Right lobe of liver (tissue), 6 donors: ENCODE results near the gene RAB3B. TPM values are rescaled to one million over a fixed set of nuclear protein-coding genes. Genes with fewer than 3 reads are reported as not detected.
"Not testable (repeated sequence)": the region's sequence is repeated elsewhere in the genome, so short reads cannot be mapped to it uniquely, and the experiment has no call there.

ENCODE experiments used
- ATAC-seq, 4 donors: fragments of 200-7000 bp; cut with Tn5 transposase; one replicate each; pipeline ENCODE4 v1.9.1; 2020; ENCODE audit warnings: mild to moderate bottlenecking in 4 of 4, moderate library complexity in 4 of 4
- DNase-seq, 3 donors: peaks; one replicate each; pipeline ENCODE4 v3.0.0-alpha.2; 2020
- H3K27ac ChIP-seq, 3 donors: fragments of 200-600 bp; one replicate each; pipeline ENCODE4 v1.8.0; 2022
- H3K27me3 ChIP-seq, 2 donors: fragments of 200-600 bp; one replicate each; pipeline ENCODE4 v1.8.0; 2022
- H3K36me3 ChIP-seq, 4 donors: fragments of 200-600 bp; sonication (generic) in 1 of 4; one replicate each; pipeline versions ENCODE4 v1.5.1 to v1.8.0; 2017 to 2022; ENCODE audit warnings: control low read depth in 1 of 4
- H3K4me1 ChIP-seq, 4 donors: fragments of 200-600 bp; sonication (generic) in 1 of 4; one replicate each; pipeline versions ENCODE4 v1.5.1 to v1.8.0; 2017 to 2022; ENCODE audit warnings: control low read depth in 1 of 4
- H3K4me3 ChIP-seq, 3 donors: fragments of 200-600 bp; one replicate each; pipeline ENCODE4 v1.8.0; 2022
- H3K9me3 ChIP-seq, 4 donors: fragments of 200-600 bp; sonication (generic) in 1 of 4; one replicate each; pipeline versions ENCODE4 v1.5.1 to v1.8.0; 2017 to 2022; ENCODE audit warnings: control low read depth in 1 of 4
- CTCF ChIP-seq, 4 donors: fragments of 200-600 bp in 3 of 4; fragments of 450-650 bp in 1 of 4; IDR thresholded peaks; one replicate each; pipeline versions ENCODE4 v1.5.1 to v1.8.0; 2016 to 2022; ENCODE audit warnings: antibody characterized with exemption in 4 of 4, mild to moderate bottlenecking in 2 of 4
- POLR2A ChIP-seq: fragments of 450-650 bp; IDR thresholded peaks from one replicate; pipeline ENCODE4 v1.6.1; 2017; ENCODE audit warnings: antibody characterized with exemption, mild to moderate bottlenecking
- WGBS: methylation state at CpG from one replicate; pipeline ENCODE4 v1.1.6; 2018; ENCODE audit warnings: low coverage, low lambda C conversion rate; ENCODE audit not compliant: insufficient coverage; ENCODE audit errors: missing lambda C conversion rate; 5-methylcytosine and 5-hydroxymethylcytosine counted together
- intact Hi-C, 2 donors: fragments of 100-400 bp; cut with DNase I; formaldehyde crosslinking; loops; one replicate each; pipeline versions ENCODE4 v1.11.2 to v1.14.1; 2022
- total RNA-seq, 6 experiments: library from RNA; depleted of rRNA in 2 of 6; stranded (reverse); fragments of >200 nt in 2 of 6; fragmentation: NEBNext Ultra II Directional in 3 of 6; extraction: Animal tissue kit (Norgen Biotek cat#: 25700) in 3 of 6; gene quantifications; one replicate each; pipeline versions ENCODE4 v1.1.0 to v1.2.4, GENCODE V29; 2016 to 2023
- donor health status: DM: no; HTN: yes; CAD: no.
- donor health status: DM: no; HTN: no; CAD: no.
- donor health status: DM: no; HTN: no; CAD: no.
- donor health status: DM: no; HTN: yes; CAD: no.
- donor health status: DM: no; HTN: yes; CAD: no.

RAB3B gene
- total RNA-seq, 6 experiments from 2014 or later: 0.05 to 9.7 (median 4.4) TPM

GRCh38 chr1:51976846-51977602 lies 13.5 kb downstream of the RAB3B start:
- DNase-seq (peak in 1 of 3 donors; percentile 40), ATAC-seq (peak; percentile 52 to 95 (median 78))
- WGBS: 9% methylated on average over 5 of the region's 12 CpGs
- Histone ChIP-seq H3K36me3 (no peaks in the 10 kb centered on the region), H3K9me3 (no peaks in the 10 kb centered on the region), H3K4me3 (peak overlapping the region in 1 of 3 donors; percentile 23), H3K27ac (peak overlapping the region in 1 of 3 donors; percentile 51), H3K4me1 (no peaks in the 10 kb centered on the region), H3K27me3 (no peaks in the 10 kb centered on the region)
- no peak for TF ChIP-seq POLR2A
- intact Hi-C loops: no loop called here

GRCh38 chr1:51973587-51974474 lies 16.7 kb downstream of the RAB3B start:
- TF ChIP-seq CTCF (IDR thresholded peaks at IDR 0.05): no peak
- Histone ChIP-seq H3K9me3 (no peaks in the 10 kb centered on the region), H3K4me3 (no peak overlapping the region), H3K4me1 (peaks cover 0 to 8% (median 0%) of the 10 kb centered on the region in 4 donors), H3K36me3 (no peaks in the 10 kb centered on the region), H3K27ac (no peak overlapping the region), H3K27me3 (no peaks in the 10 kb centered on the region)
- intact Hi-C loops: no loop called here
- DNase-seq (no peak), ATAC-seq (no peak)
- WGBS: 90% methylated on average over 1 of the region's 1 CpG

GRCh38 chr1:51969038-51969705 lies 21.3 kb downstream of the RAB3B start:
- DNase-seq (peak in 1 of 3 donors; percentile 71), ATAC-seq (peak; percentile 88 to 91 (median 90))
- Histone ChIP-seq H3K4me3 (no peak overlapping the region), H3K27ac (peak overlapping the region in 2 of 3 donors; percentile 45 to 80), H3K4me1 (peaks cover 0 to 15% (median 0%) of the 10 kb centered on the region in 4 donors), H3K36me3 (no peaks in the 10 kb centered on the region), H3K9me3 (no peaks in the 10 kb centered on the region), H3K27me3 (no peaks in the 10 kb centered on the region)
- 15% methylated on average over 4 of the region's 8 CpGs for WGBS
- TF ChIP-seq POLR2A (peak; percentile 75), CTCF (IDR thresholded peaks at IDR 0.05) (no peak)
- intact Hi-C loops: no loop called here

GRCh38 chr1:51968632-51969031 lies 21.9 kb downstream of the RAB3B start:
- no peak overlapping the region for H3K4me3 ChIP-seq
- intact Hi-C loops: no loop called here
- WGBS: 14% methylated on average over 1 of the region's 1 CpG
- no peak for TF ChIP-seq CTCF (IDR thresholded peaks at IDR 0.05)
- no peak for TF ChIP-seq POLR2A
- H3K4me1 ChIP-seq: peaks cover 0 to 15% (median 0%) of the 10 kb centered on the region in 4 donors
- H3K27ac ChIP-seq: peak overlapping the region in 2 of 3 donors; percentile 45 to 80
- peak in 1 of 3 donors; percentile 39 for DNase-seq
- no peaks in the 10 kb centered on the region for H3K27me3 ChIP-seq
- H3K9me3 ChIP-seq: no peaks in the 10 kb centered on the region
- H3K36me3 ChIP-seq: no peaks in the 10 kb centered on the region
- ATAC-seq: peak; percentile 59 to 71 (median 66)

- DNase-seq, H3K9me3 ChIP-seq, H3K36me3 ChIP-seq, ATAC-seq, intact Hi-C loops, H3K4me3 ChIP-seq, H3K27me3 ChIP-seq, H3K27ac ChIP-seq: not testable (repeated sequence)
- peaks cover 0 to 15% (median 0%) of the 10 kb centered on the region in 4 donors for H3K4me1 ChIP-seq
- WGBS: 100% methylated on average over 1 of the region's 1 CpG
Observed at GRCh38 chr1:51967213-51967791, 23.2 kb downstream of the RAB3B start.
